ENCODE measurements around the gene RAPGEF2.

GRCh38 chr4:159143687-159144086 lies 40.8 kb downstream of the RAPGEF2 start:
- TF ChIP-seq, protein P1, sequence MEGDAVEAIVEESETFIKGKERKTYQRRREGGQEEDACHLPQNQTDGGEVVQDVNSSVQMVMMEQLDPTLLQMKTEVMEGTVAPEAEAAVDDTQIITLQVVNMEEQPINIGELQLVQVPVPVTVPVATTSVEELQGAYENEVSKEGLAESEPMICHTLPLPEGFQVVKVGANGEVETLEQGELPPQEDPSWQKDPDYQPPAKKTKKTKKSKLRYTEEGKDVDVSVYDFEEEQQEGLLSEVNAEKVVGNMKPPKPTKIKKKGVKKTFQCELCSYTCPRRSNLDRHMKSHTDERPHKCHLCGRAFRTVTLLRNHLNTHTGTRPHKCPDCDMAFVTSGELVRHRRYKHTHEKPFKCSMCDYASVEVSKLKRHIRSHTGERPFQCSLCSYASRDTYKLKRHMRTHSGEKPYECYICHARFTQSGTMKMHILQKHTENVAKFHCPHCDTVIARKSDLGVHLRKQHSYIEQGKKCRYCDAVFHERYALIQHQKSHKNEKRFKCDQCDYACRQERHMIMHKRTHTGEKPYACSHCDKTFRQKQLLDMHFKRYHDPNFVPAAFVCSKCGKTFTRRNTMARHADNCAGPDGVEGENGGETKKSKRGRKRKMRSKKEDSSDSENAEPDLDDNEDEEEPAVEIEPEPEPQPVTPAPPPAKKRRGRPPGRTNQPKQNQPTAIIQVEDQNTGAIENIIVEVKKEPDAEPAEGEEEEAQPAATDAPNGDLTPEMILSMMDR (conservative IDR thresholded peaks at IDR 0.05; ENCODE audit: low read depth in 2 of 2): no peak
- TF ChIP-seq ETS1 (IDR thresholded peaks at IDR 0.05) (no peak), ZNF462 (CRISPR knock-in tag; IDR thresholded peaks at IDR 0.05) (no peak), ZNF331 (CRISPR knock-in tag; IDR thresholded peaks at IDR 0.05; ENCODE audit: low read depth) (no peak), CREB1 (CRISPR knock-in tag; IDR thresholded peaks at IDR 0.05; ENCODE audit: low read depth) (no peak), EZH2 (IDR thresholded peaks at IDR 0.05; ENCODE audit: low read depth, unreplicated experiment) (no peak), EZH2phosphoT487 (IDR thresholded peaks at IDR 0.05; ENCODE audit: unreplicated experiment) (no peak)
- TF ChIP-seq, protein P2, sequence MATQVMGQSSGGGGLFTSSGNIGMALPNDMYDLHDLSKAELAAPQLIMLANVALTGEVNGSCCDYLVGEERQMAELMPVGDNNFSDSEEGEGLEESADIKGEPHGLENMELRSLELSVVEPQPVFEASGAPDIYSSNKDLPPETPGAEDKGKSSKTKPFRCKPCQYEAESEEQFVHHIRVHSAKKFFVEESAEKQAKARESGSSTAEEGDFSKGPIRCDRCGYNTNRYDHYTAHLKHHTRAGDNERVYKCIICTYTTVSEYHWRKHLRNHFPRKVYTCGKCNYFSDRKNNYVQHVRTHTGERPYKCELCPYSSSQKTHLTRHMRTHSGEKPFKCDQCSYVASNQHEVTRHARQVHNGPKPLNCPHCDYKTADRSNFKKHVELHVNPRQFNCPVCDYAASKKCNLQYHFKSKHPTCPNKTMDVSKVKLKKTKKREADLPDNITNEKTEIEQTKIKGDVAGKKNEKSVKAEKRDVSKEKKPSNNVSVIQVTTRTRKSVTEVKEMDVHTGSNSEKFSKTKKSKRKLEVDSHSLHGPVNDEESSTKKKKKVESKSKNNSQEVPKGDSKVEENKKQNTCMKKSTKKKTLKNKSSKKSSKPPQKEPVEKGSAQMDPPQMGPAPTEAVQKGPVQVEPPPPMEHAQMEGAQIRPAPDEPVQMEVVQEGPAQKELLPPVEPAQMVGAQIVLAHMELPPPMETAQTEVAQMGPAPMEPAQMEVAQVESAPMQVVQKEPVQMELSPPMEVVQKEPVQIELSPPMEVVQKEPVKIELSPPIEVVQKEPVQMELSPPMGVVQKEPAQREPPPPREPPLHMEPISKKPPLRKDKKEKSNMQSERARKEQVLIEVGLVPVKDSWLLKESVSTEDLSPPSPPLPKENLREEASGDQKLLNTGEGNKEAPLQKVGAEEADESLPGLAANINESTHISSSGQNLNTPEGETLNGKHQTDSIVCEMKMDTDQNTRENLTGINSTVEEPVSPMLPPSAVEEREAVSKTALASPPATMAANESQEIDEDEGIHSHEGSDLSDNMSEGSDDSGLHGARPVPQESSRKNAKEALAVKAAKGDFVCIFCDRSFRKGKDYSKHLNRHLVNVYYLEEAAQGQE (IDR thresholded peaks at IDR 0.05; ENCODE audit: unreplicated experiment): no peak
